Activated CD8-positive, alpha-beta memory T cell treated with anti-CD3 and anti-CD28 coated beads, Interleukin-2, amount 50 U/mL, for 4 hours (primary cell): ENCODE results near the gene RSAD1.

ENCODE experiments used
- DNase-seq: peaks from one replicate; pipeline ENCODE4 v3.0.0-alpha.2; 2020

RSAD1 gene

GRCh38 chr17:50498021-50498874 lies 19.6 kb downstream of the RSAD1 start:
- no peak for DNase-seq

- DNase-seq: no peak
These were observed 20.6 kb downstream of the RSAD1 start for GRCh38 chr17:50499270-50499669.

- no peak for DNase-seq
These were observed 21.1 kb downstream of the RSAD1 start for GRCh38 chr17:50499721-50500120.

- DNase-seq: peak; percentile 39
These were observed 22.4 kb downstream of the RSAD1 start for GRCh38 chr17:50501054-50501453.

GRCh38 chr17:50502301-50502990 lies 23.8 kb downstream of the RSAD1 start:
- DNase-seq: no peak

- DNase-seq: no peak
These were observed 27.0 kb downstream of the RSAD1 start for GRCh38 chr17:50505591-50506130.

- no peak for DNase-seq
These were observed 27.6 kb downstream of the RSAD1 start for GRCh38 chr17:50506298-50506697.

GRCh38 chr17:50507871-50508572 lies 29.4 kb downstream of the RSAD1 start, which contains the start of gene MYCBPAP:
Gene MYCBPAP, plus strand, starts transcription at chr17:50508439. Its CDS starts 236 bp downstream, at chr17:50508675.
- DNase-seq: peak; percentile 70

- no peak for DNase-seq
These were observed 30.2 kb downstream of the RSAD1 start for GRCh38 chr17:50508573-50509460.

- no peak for DNase-seq
These were observed 32.4 kb downstream of the RSAD1 start for GRCh38 chr17:50511058-50511457.

- DNase-seq: no peak
These were observed 34.8 kb downstream of the RSAD1 start for GRCh38 chr17:50513495-50513894.

- no peak for DNase-seq
These were observed 35.7 kb downstream of the RSAD1 start for GRCh38 chr17:50514388-50514787.

- no peak for DNase-seq
These were observed 36.5 kb downstream of the RSAD1 start for GRCh38 chr17:50514936-50515702.

- no peak for DNase-seq
These were observed 38.4 kb downstream of the RSAD1 start for GRCh38 chr17:50517011-50517410.

GRCh38 chr17:50517504-50518383 lies 39.1 kb downstream of the RSAD1 start:
- no peak for DNase-seq

GRCh38 chr17:50518384-50519023 lies 39.8 kb downstream of the RSAD1 start:
- no peak for DNase-seq

GRCh38 chr17:50519141-50519834 lies 40.6 kb downstream of the RSAD1 start:
- DNase-seq: no peak

- DNase-seq: no peak
These were observed 41.8 kb downstream of the RSAD1 start for GRCh38 chr17:50520483-50520882.

GRCh38 chr17:50521514-50521913 lies 42.9 kb downstream of the RSAD1 start:
- DNase-seq: no peak
